GM12891 (cell line): Measurements from ENCODE around the gene C1RL.
"Not testable (repeated sequence)": the region's sequence is repeated elsewhere in the genome, so short reads cannot be mapped to it uniquely, and the experiment has no call there.

ENCODE experiments used
- DNase-seq: peaks from one replicate; pipeline ENCODE4 v3.0.0; 2011; ENCODE audit warnings: low spot score; ENCODE audit not compliant: insufficient read length
- FAIRE-seq: peaks from 2 replicates; lab custom pipeline; 2011; peaks lifted over from hg19 to GRCh38; lab: Jason Lieb, UNC
- PAX5 ChIP-seq: IDR thresholded peaks from 2 replicates; pipeline ENCODE4 v1.6.1; 2011; ENCODE audit warnings: low read length, moderate library complexity, mild to moderate bottlenecking; ENCODE audit not compliant: insufficient read depth, severe bottlenecking
- POLR2A ChIP-seq: IDR thresholded peaks from 2 replicates; pipeline ENCODE4 v1.6.1; 2011; ENCODE audit warnings: low read depth, low read length, control low read depth
- POLR2AphosphoS5 ChIP-seq: IDR thresholded peaks from 2 replicates; pipeline ENCODE4 v1.6.1; 2011; ENCODE audit warnings: low read depth, low read length, control low read depth
- POU2F2 ChIP-seq: IDR thresholded peaks from 2 replicates; pipeline ENCODE4 v1.6.1; 2011; ENCODE audit warnings: low read depth, mild to moderate bottlenecking, control low read depth, low read length, moderate library complexity
- SPI1 ChIP-seq: IDR thresholded peaks from 2 replicates; pipeline ENCODE4 v1.6.1; 2011; ENCODE audit warnings: low read depth, low read length, control low read depth
- TAF1 ChIP-seq: IDR thresholded peaks from 2 replicates; pipeline ENCODE4 v1.6.1; 2011; ENCODE audit warnings: low read depth, low read length, control low read depth

Gene C1RL

GRCh38 chr12:7117670-7118069 is 8.7 kb upstream of the C1RL start:
- no peak for FAIRE-seq

GRCh38 chr12:7116916-7117315 is 7.9 kb upstream of the C1RL start:
- no peak for TF ChIP-seq SPI1
- no peak for TF ChIP-seq TAF1
- no peak for TF ChIP-seq POU2F2
- TF ChIP-seq POLR2A, result no peak
- no peak for TF ChIP-seq POLR2AphosphoS5
- no peak for TF ChIP-seq PAX5
- DNase-seq (no peak), FAIRE-seq (no peak)

More at GRCh38 chr12:7117670-7118069, 8.7 kb upstream of the C1RL start:
- DNase-seq, result no peak
- no peak for TF ChIP-seq PAX5
- TF ChIP-seq SPI1, result no peak
- no peak for TF ChIP-seq POU2F2
- no peak for TF ChIP-seq TAF1
- no peak for TF ChIP-seq POLR2A
- TF ChIP-seq POLR2AphosphoS5, result no peak

- TF ChIP-seq POLR2A (no peak), PAX5 (no peak), POLR2AphosphoS5 (no peak), POU2F2 (no peak), SPI1 (no peak), TAF1 (no peak)
- no peak for FAIRE-seq
These were observed 7.2 kb upstream of the C1RL start for GRCh38 chr12:7116196-7116595.

GRCh38 chr12:7114851-7115250 is 5.8 kb upstream of the C1RL start:
- no peak for TF ChIP-seq SPI1
- TF ChIP-seq TAF1, result no peak
- TF ChIP-seq POLR2AphosphoS5, result no peak
- TF ChIP-seq POLR2A, result no peak
- no peak for TF ChIP-seq PAX5
- TF ChIP-seq POU2F2, result no peak
- no peak for DNase-seq
- FAIRE-seq, result no peak

More at GRCh38 chr12:7116196-7116595, 7.2 kb upstream of the C1RL start:
- DNase-seq, result no peak

- DNase-seq, result no peak
- FAIRE-seq, result no peak
- TF ChIP-seq POU2F2 (no peak), POLR2A (no peak), SPI1 (no peak), PAX5 (no peak), POLR2AphosphoS5 (no peak), TAF1 (no peak)
These were observed 5.0 kb upstream of the C1RL start for GRCh38 chr12:7114008-7114407.

- DNase-seq (no peak), FAIRE-seq (peak; percentile 74)
- no peak for TF ChIP-seq POLR2A
- no peak for TF ChIP-seq POU2F2
- no peak; the same call in 1 of the 2 replicates for TF ChIP-seq SPI1
- no peak for TF ChIP-seq TAF1
- no peak for TF ChIP-seq POLR2AphosphoS5
- TF ChIP-seq PAX5, result no peak
These were observed 4.4 kb upstream of the C1RL start for GRCh38 chr12:7113389-7113871.

GRCh38 chr12:7112041-7112440 is 3.0 kb upstream of the C1RL start:
- DNase-seq (no peak), FAIRE-seq (peak; percentile 9)
- TF ChIP-seq POU2F2, result no peak
- TF ChIP-seq PAX5, result no peak
- no peak for TF ChIP-seq SPI1
- TF ChIP-seq TAF1, result no peak
- no peak for TF ChIP-seq POLR2AphosphoS5
- TF ChIP-seq POLR2A, result no peak

GRCh38 chr12:7110661-7111060 is 1.6 kb upstream of the C1RL start:
- no peak for TF ChIP-seq PAX5
- DNase-seq (no peak), FAIRE-seq (no peak)

- TF ChIP-seq POLR2A (no peak), TAF1 (no peak)
- FAIRE-seq, result no peak
- no peak for DNase-seq
These were observed 532 bp upstream of the C1RL start for GRCh38 chr12:7109572-7109920.

- peak; percentile 96 for TF ChIP-seq POLR2AphosphoS5
- TF ChIP-seq POU2F2, result peak; percentile 77
- TF ChIP-seq TAF1, result peak; percentile 68; the same call in 1 of the 2 replicates
- peak; percentile 98 for TF ChIP-seq POLR2A
- TF ChIP-seq PAX5, result no peak
- peak; percentile 74 for TF ChIP-seq SPI1
- DNase-seq, result peak; percentile 79
- peak; percentile 98 for FAIRE-seq
These were observed 815 bp downstream of the C1RL start for GRCh38 chr12:7108003-7108795.

GRCh38 chr12:7107636-7108002 is 1.4 kb downstream of the C1RL start:
- FAIRE-seq (peak; percentile 62), DNase-seq (no peak)
- TF ChIP-seq POLR2AphosphoS5 (no peak), TAF1 (no peak), SPI1 (no peak), POLR2A (no peak), POU2F2 (no peak), PAX5 (no peak)

GRCh38 chr12:7107181-7107580 is 1.8 kb downstream of the C1RL start:
- not testable (repeated sequence) for DNase-seq, FAIRE-seq
